HCT116 (cell line): Measurements from ENCODE around the gene NT5C1B.

Experiments used
- TF ChIP-seq, protein P1 (sequence below): IDR thresholded peaks from 2 replicates; pipeline ENCODE4 v1.6.1; 2012
- TF ChIP-seq, protein P2 (sequence below), 3 experiments: fragments of 200-600 bp in 1 of 3; sonication (generic) in 1 of 3; IDR thresholded peaks in 2 of 3; conservative IDR thresholded peaks in 1 of 3; 2 replicates each; pipeline ENCODE4 v1.5.1; 2012 to 2017; ENCODE audit warnings: low read depth in 2 of 3, low read length in 2 of 3, antibody characterized with exemption in 1 of 3, borderline replicate concordance in 1 of 3, control low read depth in 1 of 3, mild to moderate bottlenecking in 1 of 3, mixed read lengths in 1 of 3, mixed run types in 1 of 3, moderate library complexity in 1 of 3; ENCODE audit not compliant: insufficient read depth in 1 of 3

DNA sequence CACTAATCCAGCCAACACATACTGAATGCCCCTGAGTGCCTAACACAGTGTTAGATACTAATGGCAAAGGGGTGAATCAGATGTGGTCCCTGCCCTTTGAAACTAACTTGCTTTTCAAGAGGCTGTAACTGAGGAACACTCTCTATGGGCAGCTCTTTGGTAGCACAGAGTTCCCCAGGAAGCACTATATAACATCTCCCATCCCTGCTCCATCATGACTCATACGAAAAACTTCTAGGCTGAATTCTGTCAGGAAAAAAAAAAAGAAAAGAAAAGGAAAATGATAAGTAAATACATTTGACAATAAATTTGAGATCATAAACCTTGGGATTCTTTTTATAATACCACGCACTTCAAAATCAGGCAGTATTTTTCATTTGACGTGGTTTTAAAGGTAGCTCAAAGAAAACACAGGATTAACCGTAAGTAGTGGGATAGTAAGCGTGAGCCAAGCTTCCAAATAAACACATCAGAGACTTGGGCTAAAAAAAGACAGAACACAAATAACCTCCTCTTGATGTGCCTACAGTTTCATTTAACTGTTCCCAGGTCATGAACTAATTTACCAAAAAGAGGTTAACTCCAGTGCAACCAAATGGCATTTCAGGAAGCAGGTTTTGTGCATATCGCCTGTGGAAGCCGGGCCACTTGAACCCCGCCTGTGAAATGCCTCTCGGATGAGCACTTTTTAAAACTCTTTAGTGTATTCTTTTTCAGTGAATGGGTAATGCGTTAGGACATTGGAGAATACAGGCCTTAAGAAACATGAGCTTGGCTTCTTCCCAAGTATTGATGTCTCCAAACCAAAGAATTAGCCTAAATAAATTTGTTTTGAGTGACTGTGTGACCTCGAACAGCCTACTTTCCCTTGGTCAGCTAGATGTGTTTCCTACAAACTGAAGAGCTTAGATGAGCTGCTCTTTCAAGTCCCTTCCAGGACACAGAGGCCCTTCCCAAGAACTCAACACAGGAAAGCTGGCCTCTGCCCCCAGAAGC, 71.0 kb downstream of the NT5C1B start:
- TF ChIP-seq, protein P1, sequence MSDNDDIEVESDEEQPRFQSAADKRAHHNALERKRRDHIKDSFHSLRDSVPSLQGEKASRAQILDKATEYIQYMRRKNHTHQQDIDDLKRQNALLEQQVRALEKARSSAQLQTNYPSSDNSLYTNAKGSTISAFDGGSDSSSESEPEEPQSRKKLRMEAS: no peak
- TF ChIP-seq, protein P2, sequence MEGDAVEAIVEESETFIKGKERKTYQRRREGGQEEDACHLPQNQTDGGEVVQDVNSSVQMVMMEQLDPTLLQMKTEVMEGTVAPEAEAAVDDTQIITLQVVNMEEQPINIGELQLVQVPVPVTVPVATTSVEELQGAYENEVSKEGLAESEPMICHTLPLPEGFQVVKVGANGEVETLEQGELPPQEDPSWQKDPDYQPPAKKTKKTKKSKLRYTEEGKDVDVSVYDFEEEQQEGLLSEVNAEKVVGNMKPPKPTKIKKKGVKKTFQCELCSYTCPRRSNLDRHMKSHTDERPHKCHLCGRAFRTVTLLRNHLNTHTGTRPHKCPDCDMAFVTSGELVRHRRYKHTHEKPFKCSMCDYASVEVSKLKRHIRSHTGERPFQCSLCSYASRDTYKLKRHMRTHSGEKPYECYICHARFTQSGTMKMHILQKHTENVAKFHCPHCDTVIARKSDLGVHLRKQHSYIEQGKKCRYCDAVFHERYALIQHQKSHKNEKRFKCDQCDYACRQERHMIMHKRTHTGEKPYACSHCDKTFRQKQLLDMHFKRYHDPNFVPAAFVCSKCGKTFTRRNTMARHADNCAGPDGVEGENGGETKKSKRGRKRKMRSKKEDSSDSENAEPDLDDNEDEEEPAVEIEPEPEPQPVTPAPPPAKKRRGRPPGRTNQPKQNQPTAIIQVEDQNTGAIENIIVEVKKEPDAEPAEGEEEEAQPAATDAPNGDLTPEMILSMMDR (IDR thresholded peaks at IDR 0.05 in 2 of 3, conservative IDR thresholded peaks at IDR 0.05 in 1 of 3; ENCODE audit: borderline replicate concordance in 1 of 3, insufficient read depth in 1 of 3, low read depth in 2 of 3, low read length in 2 of 3): no peak
